Activated gamma-delta T cell treated with Interleukin-2 at 50 U/mL for 16 hours (primary cell): Measurements from ENCODE around the gene AFAP1L1.
"Not testable (repeated sequence)": the region's sequence is repeated elsewhere in the genome, so short reads cannot be mapped to it uniquely, and the experiment has no call there.

Experiments used
- DNase-seq: peaks from one replicate; pipeline ENCODE4 v3.0.0-alpha.2; 2020

Gene AFAP1L1

DNA sequence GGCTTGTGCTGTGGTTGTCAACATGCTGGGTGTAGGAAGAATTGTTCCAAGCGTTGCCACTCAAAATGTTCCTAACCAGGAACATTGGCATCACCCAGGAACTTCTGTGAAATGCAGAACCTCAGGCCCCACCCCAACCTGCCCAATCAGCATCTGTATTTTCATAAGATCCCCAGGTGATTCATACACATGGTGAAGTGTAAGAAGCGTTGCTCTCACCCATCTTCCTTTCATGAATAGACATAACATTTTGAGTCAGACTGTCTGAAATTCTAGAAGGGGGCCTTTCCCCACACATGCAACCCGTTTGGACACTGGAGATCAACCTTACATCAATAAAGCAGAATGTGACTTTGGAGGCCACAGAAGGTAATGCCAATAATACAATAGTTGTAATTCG lies 9.3 kb upstream of the AFAP1L1 start:
- no peak for DNase-seq

DNA sequence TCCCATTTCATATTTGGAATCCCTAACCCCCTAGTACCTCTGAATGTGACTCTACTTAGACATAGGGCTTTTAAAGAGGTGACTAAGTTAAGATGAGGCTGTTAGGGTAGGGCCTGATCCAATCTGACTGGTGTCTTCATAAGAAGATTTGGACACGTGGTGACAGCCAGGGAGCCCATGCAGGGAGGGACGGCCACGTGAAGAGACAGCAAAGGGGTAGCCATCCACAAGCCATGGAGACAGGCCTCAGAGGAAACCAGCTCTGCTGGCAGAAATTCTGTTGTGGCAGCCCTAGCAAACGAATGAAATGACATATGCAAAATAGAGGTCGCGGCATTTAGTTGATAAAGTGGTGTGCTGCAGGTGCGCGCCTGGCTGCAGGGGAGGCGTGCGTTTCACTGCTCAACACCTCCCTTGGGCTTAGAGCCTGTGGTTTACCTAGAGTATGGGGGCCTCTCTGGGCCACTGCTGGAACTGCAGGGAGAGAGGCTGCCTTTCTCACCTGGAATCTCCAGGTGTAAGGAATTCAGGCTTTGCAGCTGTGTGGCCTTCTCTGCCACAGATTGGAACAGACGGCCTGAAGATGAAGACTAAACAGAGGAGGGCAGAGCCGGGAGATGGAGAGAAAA lies 7.1 kb upstream of the AFAP1L1 start:
- DNase-seq = peak; percentile 50

DNA sequence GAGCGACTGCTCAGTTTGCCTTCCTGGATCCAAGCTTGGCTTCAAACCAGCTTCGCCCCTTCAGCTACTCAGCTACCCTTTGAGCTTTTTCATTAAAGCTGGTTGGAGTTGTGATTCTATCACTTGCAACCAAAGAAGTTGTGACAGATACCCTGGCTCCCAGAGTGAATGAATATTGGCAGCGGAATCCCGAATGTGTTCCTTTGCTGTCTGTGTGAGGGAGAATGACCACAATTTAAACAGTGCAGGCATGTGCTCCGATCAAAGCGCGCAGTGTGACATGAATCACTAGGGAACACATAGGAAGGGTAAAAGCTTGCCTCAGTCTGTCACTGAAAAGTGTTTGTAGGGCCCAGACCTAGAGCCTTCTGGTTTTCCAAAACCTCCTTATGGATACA lies 6.6 kb upstream of the AFAP1L1 start:
- DNase-seq = no peak

DNA sequence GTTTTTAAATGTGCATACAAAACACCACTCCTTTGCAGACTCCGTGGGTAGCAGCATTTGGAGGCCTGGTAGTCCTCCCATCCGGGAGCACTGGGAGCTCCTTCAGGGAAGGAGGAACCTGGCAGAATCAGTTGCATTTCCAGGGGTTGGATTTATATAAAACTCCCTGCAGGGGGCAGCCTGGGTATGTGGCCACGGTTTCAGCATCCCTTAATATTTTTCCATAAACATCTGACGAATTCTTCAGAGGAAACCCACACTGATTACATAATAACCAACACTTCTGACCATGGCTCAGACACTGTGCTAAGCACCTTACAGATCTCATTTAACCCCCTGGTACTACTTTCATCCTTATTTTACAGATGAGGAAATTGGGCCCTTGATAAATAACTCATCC lies 6.1 kb upstream of the AFAP1L1 start:
- DNase-seq = no peak

DNA sequence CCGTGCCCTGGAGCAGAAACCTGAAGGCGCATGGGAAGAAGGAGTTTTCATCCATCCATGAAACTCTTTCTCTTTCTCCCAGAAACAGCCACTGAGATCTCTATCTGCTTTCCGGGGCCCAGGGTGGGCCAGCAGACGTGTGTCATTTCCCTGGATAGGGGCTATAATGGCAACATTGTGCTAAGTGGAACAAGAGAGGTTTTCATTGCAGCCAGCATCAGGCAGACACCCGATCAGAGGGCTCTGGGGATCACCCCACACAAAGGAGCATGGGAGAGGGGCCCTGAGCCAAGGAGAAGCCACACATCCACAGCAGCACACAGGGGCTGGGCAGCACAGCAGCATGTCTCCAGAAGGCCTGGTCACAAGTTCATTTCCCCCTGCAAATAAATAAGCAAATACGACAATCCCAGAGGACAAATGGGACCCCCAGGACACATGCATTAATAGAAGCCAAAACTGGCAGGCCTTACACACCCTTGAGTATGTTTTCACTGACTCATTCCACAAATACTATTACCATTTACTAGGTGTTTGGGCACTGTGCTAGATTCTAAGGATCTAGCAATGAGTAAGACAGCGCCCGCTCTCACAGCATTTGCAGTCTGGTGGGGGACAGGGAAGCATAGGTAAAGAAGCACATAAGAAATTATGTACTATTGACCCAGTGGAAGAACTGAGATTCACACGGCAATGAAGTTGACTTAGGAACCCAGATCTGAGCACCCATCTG lies 4.3 kb upstream of the AFAP1L1 start:
- no peak for DNase-seq

DNA sequence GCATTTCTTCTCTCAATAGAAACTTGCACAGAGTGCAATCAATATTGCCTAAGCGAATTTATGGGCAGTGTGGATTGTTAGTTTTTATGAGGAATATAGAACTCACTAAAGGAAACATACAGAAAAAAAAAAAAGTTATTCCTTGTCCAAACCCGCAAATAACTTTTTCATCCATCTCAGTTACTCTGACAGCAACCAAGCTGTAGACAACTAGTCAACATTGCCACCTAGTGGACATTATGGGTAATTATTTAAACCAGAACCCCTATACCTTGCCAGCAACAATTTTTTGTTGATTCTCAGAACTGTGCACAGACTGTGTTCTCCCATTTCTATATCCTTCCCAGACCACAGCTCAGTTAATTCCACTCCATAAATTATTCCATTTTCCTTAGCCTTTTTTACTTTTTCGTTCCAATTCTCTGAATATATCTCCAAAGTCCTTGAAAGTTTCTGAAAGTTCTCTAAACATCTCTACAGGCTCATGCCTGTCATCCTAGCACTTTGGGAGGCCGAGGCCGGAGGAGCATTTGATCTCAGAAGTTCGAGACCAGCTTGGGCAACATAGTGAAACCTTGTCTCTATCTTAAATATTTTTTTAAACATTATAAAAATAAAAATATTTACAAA lies 2.6 kb upstream of the AFAP1L1 start:
- no peak for DNase-seq

DNA sequence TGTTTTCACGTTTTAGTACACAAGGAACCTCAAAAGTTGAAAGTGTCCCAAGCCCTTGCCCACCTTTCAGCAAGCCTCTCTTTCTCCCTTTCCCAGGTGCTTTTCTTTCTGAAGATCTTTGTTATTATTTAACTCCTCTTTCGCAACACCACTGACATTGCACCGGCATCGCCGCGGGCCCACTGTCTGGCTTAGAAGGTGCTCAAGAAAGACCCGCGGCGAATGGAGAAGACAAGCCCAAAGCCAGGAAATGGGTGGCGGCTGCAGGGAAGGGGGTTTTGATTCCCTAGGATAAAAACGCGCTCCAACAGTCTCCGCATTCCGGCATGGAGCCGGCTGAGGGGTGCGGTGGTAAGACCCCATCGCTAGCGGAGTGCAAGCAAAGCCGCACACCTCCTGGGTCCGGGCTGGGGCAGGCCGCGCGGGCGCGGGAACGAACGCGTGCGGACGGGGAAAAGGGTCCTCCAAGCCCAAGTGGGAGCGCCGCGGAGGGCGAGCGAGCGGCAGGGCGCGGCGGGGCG lies 404 bp upstream of the AFAP1L1 start:
- DNase-seq = no peak

DNA sequence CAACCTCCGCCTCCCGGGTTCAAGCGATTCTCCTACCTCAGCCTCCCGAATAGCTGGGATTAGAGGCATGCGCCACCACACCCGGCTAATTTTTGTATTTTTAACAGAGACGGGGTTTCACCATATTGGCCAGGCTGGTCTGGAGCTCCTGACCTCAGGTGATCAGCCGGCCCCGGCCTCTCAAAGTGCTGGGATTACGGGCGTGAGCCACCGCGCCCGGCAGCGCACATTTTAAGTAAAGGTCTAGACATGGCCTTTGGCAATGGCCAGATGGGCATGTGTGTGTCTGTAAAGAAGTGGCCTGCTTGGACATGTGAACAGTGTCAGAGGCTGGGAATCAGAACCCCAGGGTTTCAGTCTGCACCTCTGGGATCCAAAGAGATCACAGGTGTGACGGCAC lies 1.1 kb downstream of the AFAP1L1 start:
- not testable (repeated sequence) for DNase-seq

DNA sequence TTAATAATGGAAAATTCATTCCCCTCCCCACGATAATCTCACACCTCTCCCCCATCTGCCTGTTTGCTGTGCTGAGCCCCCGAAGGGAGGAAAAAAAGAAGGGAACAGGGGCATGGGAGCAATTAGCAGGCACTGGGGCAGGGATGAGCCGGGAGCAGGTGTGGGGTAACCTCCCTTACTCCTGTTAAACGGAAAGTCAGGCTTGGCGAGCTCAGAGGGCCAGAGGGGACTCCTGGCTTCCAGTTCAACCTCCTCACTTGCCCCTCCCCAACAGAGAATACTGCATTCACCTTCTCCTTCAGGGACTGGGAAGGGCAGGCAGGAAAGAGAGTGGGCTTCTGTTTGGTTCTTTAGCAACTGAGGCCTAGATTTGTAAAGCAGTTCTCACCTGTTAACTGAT lies 1.6 kb downstream of the AFAP1L1 start:
- no peak for DNase-seq

DNA sequence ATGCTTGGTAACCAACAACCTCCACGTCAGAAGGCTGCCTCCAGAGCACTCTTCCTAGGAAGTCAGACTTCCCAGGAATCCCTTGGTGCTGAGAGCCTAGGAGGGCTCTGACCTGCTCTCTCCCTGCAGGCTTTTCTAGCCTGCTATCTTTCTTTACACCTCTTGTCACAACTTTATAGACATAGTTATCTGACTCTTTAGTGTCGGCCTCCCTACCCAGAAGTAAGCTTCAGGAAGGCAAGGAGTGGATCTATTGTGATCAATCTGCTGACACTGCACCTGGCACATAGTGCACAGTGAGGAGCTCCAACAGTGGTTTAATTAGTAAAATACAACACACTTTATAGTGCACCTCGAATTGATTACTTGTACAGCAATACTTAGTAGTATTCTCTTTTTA lies 2.3 kb downstream of the AFAP1L1 start:
- DNase-seq = no peak

DNA sequence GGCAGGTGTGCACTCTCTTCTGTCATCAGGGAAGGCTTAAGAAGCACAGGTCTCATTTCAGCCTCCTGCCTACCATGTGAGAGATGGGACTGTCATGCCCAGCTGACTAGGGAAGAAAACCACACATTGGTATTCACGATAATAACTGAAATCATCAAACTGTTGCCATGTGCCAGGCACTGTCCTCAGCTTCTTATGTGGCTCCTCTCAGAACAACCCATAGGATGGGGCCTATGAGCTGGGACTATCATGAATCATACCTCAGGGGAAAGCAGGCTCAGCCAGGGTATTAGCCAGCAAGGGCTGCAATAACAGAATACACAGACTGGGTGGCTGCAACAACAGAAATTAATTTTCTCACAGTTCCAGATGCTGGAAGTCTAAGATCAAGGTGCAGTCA lies 3.3 kb downstream of the AFAP1L1 start:
- no peak for DNase-seq

DNA sequence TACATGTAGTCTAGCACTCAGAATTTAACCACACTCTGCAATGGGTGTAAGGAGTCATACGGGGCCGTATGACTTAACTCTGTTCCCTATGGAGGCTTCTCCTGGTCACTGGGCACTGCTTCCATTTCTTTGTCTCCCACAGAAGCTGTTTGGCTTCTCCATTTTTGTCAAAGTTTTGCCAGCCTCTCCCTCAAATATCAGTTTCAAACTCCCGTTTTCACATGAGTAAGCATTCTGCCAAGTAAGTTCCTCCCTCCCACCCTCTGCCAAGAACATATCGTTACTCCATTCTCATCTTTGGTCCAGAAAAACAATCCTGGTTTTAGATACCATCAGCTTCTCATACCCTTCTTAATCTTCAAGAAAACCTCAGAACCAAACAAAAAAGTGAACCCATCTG lies 6.1 kb downstream of the AFAP1L1 start:
- DNase-seq = no peak

DNA sequence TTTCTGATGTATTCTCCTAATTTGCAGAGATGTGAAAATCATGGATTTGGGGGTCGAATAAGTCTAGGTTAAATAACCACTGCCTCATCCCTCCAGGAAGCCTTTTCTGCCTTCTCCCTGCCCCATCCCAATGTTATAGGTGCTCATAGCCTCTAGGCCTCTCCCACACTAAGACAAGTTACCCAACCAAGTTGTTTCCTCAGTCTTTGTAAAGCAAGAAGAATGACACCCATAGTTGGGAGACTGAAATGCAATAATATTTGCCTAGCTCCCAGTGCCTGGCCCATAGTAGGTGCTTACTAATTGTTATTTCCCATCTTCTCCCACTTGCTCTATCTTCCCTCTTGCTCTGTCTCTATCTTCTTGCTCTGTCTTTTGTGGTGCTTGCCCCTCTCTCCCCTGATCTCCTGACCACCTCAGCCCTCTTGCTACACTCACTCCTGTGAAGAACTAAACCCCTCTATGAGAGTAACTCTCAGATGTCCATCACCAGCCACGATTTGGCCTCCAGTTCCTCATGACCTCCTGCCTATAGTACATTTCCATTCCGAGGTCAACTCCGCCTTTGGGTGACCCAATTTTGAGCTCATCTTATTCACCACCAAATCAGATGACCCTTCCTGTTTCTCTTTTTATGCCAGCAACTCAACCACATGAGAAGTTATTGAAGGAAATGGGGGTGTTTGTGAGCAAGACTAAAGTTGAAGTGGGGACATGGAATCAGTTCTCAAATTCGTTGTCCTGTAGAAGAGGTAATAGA lies 7.0 kb downstream of the AFAP1L1 start:
- no peak for DNase-seq

DNA sequence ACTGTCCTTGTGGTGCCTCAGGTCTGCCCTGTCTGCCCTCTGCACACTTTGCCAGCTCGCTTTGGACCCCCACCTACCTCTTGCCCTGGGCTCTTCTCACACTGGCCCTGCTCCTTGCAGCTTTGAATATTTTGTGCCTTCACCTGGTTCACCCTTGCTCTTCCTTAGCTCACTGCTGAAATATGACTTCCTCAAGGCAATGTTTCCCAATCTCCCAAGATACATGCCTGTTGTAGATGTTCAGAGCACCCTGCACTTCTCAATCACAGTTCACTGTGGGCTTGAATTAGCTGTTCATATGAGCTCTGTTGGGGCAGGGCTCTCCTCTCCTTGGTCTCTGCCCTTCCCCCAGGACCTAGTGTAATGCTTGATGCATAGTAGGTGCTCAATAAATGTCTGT lies 8.0 kb downstream of the AFAP1L1 start:
- DNase-seq = no peak

DNA sequence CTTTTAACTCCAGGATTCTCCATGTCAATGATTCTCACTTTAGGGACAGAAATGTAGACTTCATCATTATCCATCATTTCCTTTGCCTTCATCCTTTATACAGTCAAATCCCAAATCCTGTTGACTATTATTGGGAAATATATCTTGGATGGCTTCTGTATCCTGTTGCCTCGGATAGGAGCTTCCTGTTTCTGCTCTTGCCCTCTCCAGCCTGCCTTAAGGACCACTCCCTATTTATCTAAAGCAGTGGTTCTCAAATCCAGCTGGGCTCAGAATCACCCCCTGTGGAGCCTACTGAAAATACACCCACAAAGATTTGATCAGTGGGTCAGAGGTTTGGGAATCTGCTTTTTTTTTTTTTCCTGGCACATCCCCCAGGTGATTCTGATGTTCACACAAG lies 8.5 kb downstream of the AFAP1L1 start:
- no peak for DNase-seq

DNA sequence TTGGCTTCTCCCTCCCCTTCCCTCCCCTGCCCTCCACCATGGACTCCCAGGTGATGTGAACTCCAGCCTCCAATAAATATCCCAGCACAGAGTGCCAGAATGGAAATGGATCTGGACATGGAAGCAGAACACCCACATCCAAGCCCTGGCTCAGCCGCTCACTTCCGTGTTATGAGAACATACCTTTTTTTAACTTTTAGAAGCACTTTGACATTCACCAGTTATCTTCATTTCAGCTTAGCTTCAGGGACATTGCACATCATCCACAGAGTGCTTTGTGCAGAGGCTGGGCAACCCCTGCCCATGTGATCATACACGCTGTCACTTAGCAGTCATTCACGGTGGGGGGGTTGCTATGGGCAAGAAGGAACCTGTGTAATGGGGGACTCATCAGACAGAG lies 9.1 kb downstream of the AFAP1L1 start:
- DNase-seq = no peak

DNA sequence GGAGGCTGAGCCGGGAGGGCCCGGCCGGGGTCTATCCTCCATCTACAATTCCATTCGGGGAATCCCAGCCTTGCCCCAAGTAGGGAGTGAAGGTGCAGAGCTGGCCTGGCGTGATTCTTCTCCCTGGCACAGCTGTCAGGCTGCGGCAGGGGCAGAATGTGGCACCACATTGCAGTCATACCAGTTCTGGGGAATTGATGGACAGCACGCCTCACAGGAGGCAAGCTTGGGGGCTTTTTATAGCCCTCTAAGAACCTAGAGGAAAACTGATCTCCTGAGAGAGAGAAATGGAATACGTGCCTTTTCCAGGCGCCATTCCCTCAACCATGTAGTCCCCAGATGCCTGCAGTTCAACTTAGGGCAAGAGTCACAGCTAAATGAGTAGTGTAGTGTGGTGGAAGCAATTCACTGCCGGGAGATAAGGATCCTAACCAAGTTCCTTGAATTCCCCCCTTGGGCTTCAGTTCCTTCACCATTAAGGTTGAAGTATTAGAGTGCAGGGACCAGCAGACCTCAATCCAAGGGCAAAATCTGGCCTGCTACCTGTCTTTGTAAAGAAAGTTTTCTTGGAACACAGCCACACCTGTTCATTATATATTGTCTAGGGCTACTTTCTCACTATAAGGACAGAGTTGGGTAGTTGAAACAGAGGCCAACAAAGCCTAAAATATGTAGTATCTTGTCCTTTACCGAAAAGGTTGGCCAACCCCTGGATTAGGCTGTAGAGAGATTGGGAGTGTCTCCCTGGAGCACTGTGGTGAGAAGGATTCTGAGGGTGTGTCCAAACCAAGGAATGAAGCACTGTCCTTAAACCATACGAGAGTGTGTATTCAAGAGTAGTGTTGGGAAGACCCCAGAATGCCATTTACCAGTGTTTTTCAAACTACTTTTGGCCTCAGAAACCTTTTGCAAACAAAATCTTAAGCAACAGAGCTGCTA lies 10.6 kb downstream of the AFAP1L1 start:
- no peak for DNase-seq

DNA sequence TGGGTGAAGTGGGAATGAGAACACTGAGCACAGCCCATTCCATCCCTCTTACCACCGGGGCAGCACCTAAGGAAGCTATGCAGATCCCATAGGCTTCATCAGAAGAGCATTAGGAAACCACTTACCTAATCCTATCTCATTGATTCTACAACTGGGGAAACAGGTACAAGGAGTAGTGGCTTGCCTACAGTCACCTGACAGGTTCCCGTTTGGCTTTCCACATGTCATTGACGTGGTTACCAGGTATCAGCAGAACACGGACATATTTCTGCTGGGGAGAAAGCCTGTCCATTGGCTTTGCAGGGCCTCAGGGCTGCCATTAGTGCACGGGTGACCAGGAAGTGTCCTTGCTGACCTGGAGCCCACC lies 11.3 kb downstream of the AFAP1L1 start:
- DNase-seq = no peak

DNA sequence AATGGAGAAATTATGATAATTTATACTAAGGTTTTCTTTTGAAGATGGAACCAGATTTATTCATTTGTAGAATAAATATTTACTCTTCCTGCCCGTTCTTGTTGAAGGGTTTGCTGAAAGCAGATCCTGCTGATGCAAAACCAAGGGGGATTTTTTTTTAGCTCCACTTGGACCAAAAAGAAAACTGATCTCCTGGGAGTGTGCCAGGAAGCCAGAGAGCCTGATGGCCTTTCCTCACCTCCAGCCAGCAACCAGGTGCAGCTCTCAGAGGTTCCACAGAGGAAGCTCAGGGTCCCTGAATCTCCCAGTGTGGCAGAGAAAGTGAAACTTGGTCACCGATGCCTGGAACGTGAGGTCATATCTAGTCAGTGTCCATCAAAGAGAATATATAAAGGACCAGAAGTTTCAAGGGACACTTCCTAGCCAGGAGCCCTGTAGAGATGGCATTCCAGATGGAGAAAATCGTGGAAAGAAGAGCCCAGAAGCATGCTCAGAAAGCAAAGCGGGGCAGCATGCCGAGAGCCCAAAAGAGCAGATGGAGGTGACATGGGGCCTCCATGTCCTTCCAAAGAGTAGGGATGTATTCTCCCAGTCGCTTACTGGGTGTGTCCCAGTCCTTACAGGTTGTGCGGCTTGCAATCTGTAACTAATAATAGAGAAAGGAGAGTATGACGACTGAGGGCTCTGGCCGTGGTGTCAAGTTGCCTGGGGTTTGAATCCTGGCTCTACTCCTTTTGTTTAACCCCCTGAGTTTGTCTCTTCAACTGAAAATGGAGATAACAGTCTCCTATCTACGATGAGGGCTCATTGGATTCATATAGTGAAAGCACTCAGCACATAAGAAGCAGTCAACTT lies 12.2 kb downstream of the AFAP1L1 start:
- no peak for DNase-seq

DNA sequence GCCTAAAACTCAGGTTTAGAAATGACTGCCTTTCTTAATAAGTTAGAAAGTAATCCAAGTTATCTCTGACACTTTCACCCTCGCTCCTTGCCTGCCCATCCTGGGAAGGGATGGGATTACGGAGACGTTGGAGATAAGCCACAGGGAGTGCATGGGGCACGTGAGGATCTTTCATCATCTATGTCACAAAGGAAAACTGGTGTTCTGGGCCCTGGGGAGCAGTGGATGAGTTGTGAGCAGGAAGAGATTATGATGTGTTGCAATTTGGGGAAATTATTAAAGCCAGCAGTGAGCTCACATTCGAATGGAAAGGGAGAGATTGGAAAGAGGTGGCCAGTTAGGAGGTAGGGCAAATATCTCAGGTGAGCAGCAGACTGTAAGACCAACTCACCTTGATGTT lies 12.8 kb downstream of the AFAP1L1 start:
- no peak for DNase-seq

DNA sequence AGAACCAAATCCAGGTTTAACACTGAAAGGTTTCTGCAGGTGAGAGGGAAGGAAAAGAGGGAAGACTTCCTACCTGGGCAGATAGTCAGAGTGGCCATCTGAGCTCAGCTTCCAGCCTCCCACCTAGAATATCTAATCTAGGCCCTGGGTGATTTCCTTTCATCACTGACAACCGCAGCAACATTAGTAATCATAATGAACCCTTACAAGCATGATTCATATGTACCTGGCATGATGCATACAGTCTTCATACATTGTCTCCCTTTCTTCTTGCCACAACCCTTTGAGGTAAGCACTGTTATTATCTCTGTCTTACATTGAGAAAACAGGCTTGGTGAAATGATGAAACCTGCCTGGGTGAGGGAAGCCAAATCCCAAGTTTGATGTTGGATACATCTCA lies 13.5 kb downstream of the AFAP1L1 start:
- no peak for DNase-seq
